Measurements from ENCODE around the gene SCOC. TPM values are rescaled to one million over a fixed set of nuclear protein-coding genes. Genes with fewer than 3 reads are reported as not detected.
A peak's percentile ranks its signal among the peaks of the same experiment; 100 is the strongest.

The SCOC gene
- total and polyA plus RNA-seq, 2 donors from 2014 or later = 74.1 to 99.4 TPM

- Histone ChIP-seq H3K9ac (ENCODE audit: low read length in 3 of 3) (no peak overlapping the region), H3K9me3 (ENCODE audit: control insufficient read depth in 2 of 3, insufficient read depth in 1 of 3, low read length in 3 of 3) (no peaks in the 10 kb centered on the region), H3K4me1 (ENCODE audit: control insufficient read depth in 2 of 3, insufficient read depth in 2 of 3, low read depth in 1 of 3, low read length in 3 of 3) (peaks cover 0 to 4% (median 0%) of the 10 kb centered on the region in 3 donors), H3K27me3 (ENCODE audit: control insufficient read depth, insufficient read depth, low read length) (no peaks in the 10 kb centered on the region), H3K27ac (ENCODE audit: low read depth in 2 of 2, low read length in 2 of 2) (no peak overlapping the region), H3K36me3 (ENCODE audit: control insufficient read depth in 2 of 3, insufficient read depth in 3 of 3, low read length in 3 of 3) (no peaks in the 10 kb centered on the region), H3K4me3 (ENCODE audit: low read length in 3 of 3) (no peak overlapping the region)
- intact Hi-C loops (cut with DNase I) = loop anchor here (10.0 kb wide), 1 partner anchor 495 kb away; no protein-coding TSS in a partner anchor
- TF ChIP-seq, protein P1, sequence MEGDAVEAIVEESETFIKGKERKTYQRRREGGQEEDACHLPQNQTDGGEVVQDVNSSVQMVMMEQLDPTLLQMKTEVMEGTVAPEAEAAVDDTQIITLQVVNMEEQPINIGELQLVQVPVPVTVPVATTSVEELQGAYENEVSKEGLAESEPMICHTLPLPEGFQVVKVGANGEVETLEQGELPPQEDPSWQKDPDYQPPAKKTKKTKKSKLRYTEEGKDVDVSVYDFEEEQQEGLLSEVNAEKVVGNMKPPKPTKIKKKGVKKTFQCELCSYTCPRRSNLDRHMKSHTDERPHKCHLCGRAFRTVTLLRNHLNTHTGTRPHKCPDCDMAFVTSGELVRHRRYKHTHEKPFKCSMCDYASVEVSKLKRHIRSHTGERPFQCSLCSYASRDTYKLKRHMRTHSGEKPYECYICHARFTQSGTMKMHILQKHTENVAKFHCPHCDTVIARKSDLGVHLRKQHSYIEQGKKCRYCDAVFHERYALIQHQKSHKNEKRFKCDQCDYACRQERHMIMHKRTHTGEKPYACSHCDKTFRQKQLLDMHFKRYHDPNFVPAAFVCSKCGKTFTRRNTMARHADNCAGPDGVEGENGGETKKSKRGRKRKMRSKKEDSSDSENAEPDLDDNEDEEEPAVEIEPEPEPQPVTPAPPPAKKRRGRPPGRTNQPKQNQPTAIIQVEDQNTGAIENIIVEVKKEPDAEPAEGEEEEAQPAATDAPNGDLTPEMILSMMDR (IDR thresholded peaks at IDR 0.05; ENCODE audit: borderline replicate concordance, extremely low read depth, insufficient read depth) = peak; percentile 76
- DNase-seq (peak in 4 of 5 donors; percentile 84 to 94 (median 92)), FAIRE-seq (peak; percentile 17)
These were observed 13.7 kb upstream of the SCOC start for GRCh38 chr4:140359562-140360427.

DNA sequence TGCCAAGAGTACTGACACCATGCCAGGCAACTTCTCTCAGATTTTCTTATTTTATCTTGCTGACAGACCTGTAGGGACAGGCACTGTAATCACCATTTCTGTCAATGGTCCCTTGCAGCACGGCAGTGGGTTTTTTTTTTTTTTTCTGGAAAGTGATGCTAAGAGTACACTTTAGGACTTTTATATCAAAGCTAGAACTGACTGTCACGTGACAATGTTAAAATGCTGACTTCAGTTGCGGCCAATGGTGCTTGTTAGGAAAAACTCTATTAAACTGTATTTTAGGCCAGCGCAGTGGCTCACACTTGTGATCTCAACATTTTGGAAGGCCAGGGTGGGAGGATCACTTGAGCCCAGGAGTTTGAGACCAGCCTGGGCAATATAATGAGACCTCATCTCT lies 12.3 kb upstream of the SCOC start:
- no peaks in the 10 kb centered on the region for H3K9me3 ChIP-seq (ENCODE audit: control insufficient read depth in 2 of 3, insufficient read depth in 1 of 3, low read length in 3 of 3)
- no peaks in the 10 kb centered on the region for H3K27me3 ChIP-seq (ENCODE audit: control insufficient read depth, insufficient read depth, low read length)
- no peak for DNase-seq
- H3K27ac ChIP-seq (ENCODE audit: low read depth in 2 of 2, low read length in 2 of 2) = no peak overlapping the region
- intact Hi-C loops (cut with DNase I) = no loop called here
- FAIRE-seq = no peak
- no peak overlapping the region for H3K4me3 ChIP-seq (ENCODE audit: low read length in 3 of 3)
- H3K9ac ChIP-seq (ENCODE audit: low read length in 3 of 3) = no peak overlapping the region
- H3K36me3 ChIP-seq (ENCODE audit: control insufficient read depth in 2 of 3, insufficient read depth in 3 of 3, low read length in 3 of 3) = no peaks in the 10 kb centered on the region
- TF ChIP-seq, protein P1 (IDR thresholded peaks at IDR 0.05; ENCODE audit: borderline replicate concordance, extremely low read depth, insufficient read depth) = no peak
- H3K4me1 ChIP-seq (ENCODE audit: control insufficient read depth in 2 of 3, insufficient read depth in 2 of 3, low read depth in 1 of 3, low read length in 3 of 3) = peaks cover 0 to 4% (median 0%) of the 10 kb centered on the region in 3 donors

DNA sequence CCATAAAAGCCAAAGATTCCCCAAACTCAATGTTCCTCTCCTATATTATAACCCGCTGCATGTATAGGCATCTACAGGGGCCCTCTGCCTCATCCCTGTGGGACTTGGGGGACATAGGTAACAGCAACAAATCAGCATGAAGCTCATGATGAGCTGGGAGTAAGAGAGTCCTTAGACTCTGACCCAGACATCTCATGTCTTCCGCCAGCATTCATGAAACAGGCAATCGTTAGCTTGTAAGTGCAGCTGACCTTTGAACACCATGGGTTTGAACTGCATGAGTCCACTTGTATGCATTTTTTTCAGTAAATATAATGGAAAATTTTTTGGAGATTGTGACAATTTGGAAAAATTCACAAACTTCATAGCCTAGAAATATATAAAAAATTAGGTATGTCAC lies 10.4 kb upstream of the SCOC start:
- TF ChIP-seq, protein P1 (IDR thresholded peaks at IDR 0.05; ENCODE audit: borderline replicate concordance, extremely low read depth, insufficient read depth) = no peak
- Histone ChIP-seq H3K27ac (ENCODE audit: low read depth in 2 of 2, low read length in 2 of 2) (no peak overlapping the region), H3K36me3 (ENCODE audit: control insufficient read depth in 2 of 3, insufficient read depth in 3 of 3, low read length in 3 of 3) (no peaks in the 10 kb centered on the region), H3K9me3 (ENCODE audit: control insufficient read depth in 2 of 3, insufficient read depth in 1 of 3, low read length in 3 of 3) (no peaks in the 10 kb centered on the region), H3K27me3 (ENCODE audit: control insufficient read depth, insufficient read depth, low read length) (no peaks in the 10 kb centered on the region), H3K4me1 (ENCODE audit: control insufficient read depth in 2 of 3, insufficient read depth in 2 of 3, low read depth in 1 of 3, low read length in 3 of 3) (no peaks in the 10 kb centered on the region), H3K9ac (ENCODE audit: low read length in 3 of 3) (no peak overlapping the region), H3K4me3 (ENCODE audit: low read length in 3 of 3) (no peak overlapping the region)
- intact Hi-C loops (cut with DNase I) = no loop called here
- FAIRE-seq (no peak), DNase-seq (no peak)

All from kidney (tissue), 14 donors.